H1 (cell line): ENCODE data around the gene FBXO46. TPM values are rescaled to one million over a fixed set of nuclear protein-coding genes. Genes with fewer than 3 reads are reported as not detected.

ENCODE experiments used
- JUN ChIP-seq: IDR thresholded peaks from 2 replicates; pipeline ENCODE4 v1.6.1; 2011; ENCODE audit warnings: low read depth, mild to moderate bottlenecking, improper control_type of control experiment, low read length
- TCF12 ChIP-seq: IDR thresholded peaks from 2 replicates; pipeline ENCODE4 v1.6.1; 2011; ENCODE audit warnings: low read depth, mild to moderate bottlenecking, low read length
- ZNF274 ChIP-seq: IDR thresholded peaks from 2 replicates; pipeline ENCODE4 v1.7.0; 2012; ENCODE audit warnings: low read length, borderline replicate concordance; ENCODE audit errors: extremely low read depth
- polyA plus RNA-seq, 7 experiments: library from polyadenylated mRNA; depleted of rRNA in 3 of 7; stranded (reverse) in 5 of 7; unstranded in 2 of 7; fragments of >200 nt in 5 of 7; fragments of 200-250 nt in 2 of 7; gene quantifications; 1 replicate in 5 of 7; 2 replicates in 1 of 7; 4 replicates in 1 of 7; pipeline versions ENCODE4 v1.2.1 to v1.2.3, GENCODE V29; 2011 to 2013; ENCODE audit warnings: missing spikeins in 2 of 7, mixed read lengths in 2 of 7
- total RNA-seq: library from RNA; stranded (reverse); fragmentation: NEBNext Ultra II Directional; extraction: Animal tissue kit (Norgen Biotek cat#: 25700); gene quantifications from 2 replicates; pipeline ENCODE4 v1.2.1, GENCODE V29; 2021
- TF ChIP-seq, protein P1 (sequence below): IDR thresholded peaks from 2 replicates; pipeline ENCODE4 v1.6.1; 2012; ENCODE audit warnings: low read length, inconsistent platforms

The FBXO46 gene
- total and polyA plus RNA-seq, 2 of the 8 experiments (the other 6 are each of a cell fraction or from before 2014, with no cell fraction given): 11.2 to 38.9 TPM

DNA sequence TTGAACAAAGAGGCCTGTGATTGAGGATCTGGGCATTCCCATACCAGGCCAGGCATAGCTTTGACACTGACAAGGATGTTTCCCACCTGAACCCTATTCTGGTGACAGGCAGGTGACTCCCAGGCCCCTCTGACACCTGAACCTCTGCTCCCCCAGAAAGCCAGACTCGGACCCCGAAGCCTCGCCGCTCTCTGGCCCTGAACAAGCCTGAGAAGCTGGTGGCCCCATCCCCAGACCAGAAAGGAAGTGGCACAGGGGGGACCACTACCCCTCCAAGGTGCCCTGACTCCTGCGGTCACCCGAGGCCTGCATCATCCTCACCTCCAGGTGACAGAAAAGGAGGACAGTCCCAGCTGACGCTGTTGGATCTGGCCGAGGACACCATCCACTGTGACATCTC is 23.6 kb upstream of the FBXO46 start (continued):
- no peak for TF ChIP-seq ZNF274
- TF ChIP-seq JUN: no peak
- TF ChIP-seq, protein P1, sequence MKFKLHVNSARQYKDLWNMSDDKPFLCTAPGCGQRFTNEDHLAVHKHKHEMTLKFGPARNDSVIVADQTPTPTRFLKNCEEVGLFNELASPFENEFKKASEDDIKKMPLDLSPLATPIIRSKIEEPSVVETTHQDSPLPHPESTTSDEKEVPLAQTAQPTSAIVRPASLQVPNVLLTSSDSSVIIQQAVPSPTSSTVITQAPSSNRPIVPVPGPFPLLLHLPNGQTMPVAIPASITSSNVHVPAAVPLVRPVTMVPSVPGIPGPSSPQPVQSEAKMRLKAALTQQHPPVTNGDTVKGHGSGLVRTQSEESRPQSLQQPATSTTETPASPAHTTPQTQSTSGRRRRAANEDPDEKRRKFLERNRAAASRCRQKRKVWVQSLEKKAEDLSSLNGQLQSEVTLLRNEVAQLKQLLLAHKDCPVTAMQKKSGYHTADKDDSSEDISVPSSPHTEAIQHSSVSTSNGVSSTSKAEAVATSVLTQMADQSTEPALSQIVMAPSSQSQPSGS: no peak
- no peak for TF ChIP-seq TCF12
